Astrocyte of the spinal cord (primary cell): ENCODE results near the gene ASS1.

Experiments used
- DNase-seq: peaks from one replicate; pipeline ENCODE4 v3.0.0; 2011; ENCODE audit warnings: low read depth, low spot score
- H3K4me3 ChIP-seq: 2 replicates; pipeline ENCODE4 v1.5.1; 2011; ENCODE audit warnings: low read depth, mild to moderate bottlenecking, low read length, moderate library complexity
- in situ Hi-C: cut with HindIII; loops from 2 replicates; pipeline ENCODE4 v1.10.0; 2017; ENCODE audit warnings: low sequenced_read_pairs
- TF ChIP-seq, protein P1 (sequence below): IDR thresholded peaks from 2 replicates; pipeline ENCODE4 v1.5.1; 2012; ENCODE audit warnings: low read depth, mild to moderate bottlenecking, low read length, inconsistent platforms

ASS1 gene

DNA sequence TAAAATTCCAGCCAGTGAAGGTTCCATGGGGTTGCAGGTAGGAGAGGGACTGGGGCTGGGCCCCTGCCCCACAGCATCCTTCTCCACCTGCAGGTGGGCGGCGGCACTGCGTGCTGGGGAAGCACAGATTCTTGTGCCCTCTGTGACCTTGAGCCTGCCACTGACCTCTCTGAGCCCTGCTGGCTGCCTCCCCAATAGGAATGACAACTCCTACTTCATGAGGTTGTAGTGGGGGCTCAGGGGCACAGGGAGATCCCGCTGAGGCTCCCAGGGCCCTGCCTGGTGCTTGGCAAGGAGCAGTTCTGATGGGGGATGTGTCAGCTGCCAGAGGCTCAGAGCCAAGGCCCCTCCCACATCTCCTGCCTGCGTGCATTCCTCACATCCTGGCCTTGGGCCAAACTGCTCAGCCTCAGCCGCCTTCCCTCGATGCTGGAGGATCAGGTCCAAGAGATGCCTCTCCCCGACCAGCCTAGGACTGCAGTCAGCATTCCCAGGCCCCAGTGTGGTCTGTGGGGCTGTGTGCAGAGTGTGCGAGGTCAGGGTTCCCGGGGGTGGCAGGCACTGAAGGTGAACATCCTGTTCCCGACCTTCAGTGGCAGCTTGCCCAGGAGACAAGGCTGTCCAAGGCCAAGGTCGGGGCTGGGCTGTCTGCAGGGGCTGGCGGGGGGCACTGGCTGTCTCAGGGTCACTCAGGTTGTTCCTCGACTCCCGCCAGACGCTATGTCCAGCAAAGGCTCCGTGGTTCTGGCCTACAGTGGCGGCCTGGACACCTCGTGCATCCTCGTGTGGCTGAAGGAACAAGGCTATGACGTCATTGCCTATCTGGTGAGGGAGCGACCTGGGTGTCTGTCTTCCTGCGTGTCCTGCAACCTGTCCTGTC, 7.0 kb downstream of the ASS1 start:
- DNase-seq: peak; percentile 95
- TF ChIP-seq, protein P1, sequence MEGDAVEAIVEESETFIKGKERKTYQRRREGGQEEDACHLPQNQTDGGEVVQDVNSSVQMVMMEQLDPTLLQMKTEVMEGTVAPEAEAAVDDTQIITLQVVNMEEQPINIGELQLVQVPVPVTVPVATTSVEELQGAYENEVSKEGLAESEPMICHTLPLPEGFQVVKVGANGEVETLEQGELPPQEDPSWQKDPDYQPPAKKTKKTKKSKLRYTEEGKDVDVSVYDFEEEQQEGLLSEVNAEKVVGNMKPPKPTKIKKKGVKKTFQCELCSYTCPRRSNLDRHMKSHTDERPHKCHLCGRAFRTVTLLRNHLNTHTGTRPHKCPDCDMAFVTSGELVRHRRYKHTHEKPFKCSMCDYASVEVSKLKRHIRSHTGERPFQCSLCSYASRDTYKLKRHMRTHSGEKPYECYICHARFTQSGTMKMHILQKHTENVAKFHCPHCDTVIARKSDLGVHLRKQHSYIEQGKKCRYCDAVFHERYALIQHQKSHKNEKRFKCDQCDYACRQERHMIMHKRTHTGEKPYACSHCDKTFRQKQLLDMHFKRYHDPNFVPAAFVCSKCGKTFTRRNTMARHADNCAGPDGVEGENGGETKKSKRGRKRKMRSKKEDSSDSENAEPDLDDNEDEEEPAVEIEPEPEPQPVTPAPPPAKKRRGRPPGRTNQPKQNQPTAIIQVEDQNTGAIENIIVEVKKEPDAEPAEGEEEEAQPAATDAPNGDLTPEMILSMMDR: peak; percentile 54
- H3K4me3 ChIP-seq: no peak overlapping the region
- in situ Hi-C loops: no loop called here

DNA sequence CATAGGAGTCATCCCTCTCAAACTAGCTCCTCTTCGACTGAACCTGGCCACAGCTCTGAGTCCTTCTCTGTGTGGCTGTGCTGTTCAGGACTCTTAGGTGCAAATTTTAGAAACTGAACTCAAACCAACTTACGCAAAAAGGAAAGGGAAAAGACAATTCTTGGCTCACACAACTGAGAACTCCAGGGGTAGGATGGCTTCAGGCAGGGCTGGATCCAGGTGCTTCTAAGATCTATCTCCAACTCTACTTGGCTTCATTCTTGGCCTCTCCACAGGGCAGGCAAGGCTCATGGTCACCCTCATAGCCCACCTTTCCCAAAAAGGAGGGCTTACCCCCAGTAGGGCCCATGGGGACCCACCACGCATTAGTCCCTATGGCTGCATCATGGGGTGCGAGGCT, 8.1 kb downstream of the ASS1 start:
- H3K4me3 ChIP-seq: no peak overlapping the region
- TF ChIP-seq, protein P1: no peak
- DNase-seq: no peak
- in situ Hi-C loops: no loop called here

DNA sequence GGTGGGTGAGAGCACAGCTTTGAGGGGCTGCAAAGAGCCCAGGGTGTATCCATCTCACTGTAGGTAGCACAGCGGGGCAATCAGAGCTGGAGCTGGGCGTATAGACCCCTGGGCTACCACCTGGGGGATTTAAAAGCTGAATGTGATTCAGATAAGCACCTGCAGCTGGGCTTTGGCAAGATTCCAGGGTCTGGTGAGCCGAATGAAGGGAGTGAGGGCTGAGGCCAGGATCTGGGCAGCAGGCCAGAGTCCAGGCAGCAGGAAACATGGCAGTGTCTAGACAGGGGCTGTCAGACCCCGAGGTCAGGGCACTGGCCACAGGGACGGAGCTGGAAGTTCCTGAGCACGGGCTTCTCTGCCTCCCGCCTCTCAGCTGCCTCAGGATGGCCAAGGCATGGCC, 8.7 kb downstream of the ASS1 start:
- TF ChIP-seq, protein P1: no peak
- H3K4me3 ChIP-seq: no peak overlapping the region
- DNase-seq: peak; percentile 51
- in situ Hi-C loops: no loop called here

DNA sequence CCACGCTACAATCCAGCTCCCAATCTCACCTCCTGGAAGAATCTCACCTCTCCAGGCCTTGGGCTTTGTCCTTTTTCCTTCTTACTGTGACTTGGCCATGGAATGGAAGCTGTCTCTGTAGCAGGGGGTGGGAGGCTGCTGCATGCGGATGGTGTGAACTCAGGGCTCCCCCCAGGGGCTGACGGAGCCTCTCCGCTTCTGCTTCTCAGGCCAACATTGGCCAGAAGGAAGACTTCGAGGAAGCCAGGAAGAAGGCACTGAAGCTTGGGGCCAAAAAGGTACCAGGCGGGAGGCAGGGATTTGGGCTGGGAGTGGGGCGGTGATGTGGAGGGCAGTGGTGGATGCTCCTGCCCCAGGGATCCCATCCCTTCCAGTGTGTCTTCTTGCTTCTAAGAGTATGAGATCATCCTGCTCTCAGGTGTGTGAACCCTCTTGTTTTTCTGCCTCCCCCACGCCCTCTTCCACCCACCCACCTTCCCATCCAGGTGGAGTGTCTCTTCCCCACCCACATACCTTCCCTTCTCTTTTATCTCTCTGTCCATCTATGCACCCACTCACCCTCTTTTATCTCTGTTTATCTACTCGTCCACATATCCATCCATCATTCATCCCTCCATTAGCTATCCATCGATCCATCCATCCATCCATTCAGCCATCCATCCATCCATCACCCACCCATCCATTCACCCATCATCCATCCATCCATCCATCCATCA, 9.5 kb downstream of the ASS1 start:
- H3K4me3 ChIP-seq: no peak overlapping the region
- no peak for DNase-seq
- in situ Hi-C loops: no loop called here
- TF ChIP-seq, protein P1: no peak

DNA sequence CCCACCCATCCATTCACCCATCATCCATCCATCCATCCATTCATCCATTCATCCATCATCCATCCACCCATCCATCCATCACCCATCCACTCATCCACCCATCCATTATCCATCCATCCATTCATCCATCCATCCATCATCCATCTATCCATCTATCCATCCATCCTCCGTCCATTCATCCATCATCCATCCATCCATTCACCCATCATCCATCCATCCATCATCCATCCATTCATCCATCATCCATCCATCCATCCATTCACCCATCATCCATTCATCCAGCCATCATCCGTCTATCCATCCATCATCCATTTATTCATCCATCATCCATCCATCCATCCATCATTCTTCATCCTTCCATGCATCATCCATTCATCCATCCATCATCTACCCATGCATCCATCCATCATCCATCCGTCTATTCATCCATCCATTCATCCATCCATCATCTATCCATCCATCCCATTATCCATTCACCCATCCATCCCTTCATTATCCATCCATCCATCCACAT, 10.1 kb downstream of the ASS1 start:
- DNase-seq: no peak
- H3K4me3 ChIP-seq: no peak overlapping the region
- in situ Hi-C loops: no loop called here
- TF ChIP-seq, protein P1: no peak

DNA sequence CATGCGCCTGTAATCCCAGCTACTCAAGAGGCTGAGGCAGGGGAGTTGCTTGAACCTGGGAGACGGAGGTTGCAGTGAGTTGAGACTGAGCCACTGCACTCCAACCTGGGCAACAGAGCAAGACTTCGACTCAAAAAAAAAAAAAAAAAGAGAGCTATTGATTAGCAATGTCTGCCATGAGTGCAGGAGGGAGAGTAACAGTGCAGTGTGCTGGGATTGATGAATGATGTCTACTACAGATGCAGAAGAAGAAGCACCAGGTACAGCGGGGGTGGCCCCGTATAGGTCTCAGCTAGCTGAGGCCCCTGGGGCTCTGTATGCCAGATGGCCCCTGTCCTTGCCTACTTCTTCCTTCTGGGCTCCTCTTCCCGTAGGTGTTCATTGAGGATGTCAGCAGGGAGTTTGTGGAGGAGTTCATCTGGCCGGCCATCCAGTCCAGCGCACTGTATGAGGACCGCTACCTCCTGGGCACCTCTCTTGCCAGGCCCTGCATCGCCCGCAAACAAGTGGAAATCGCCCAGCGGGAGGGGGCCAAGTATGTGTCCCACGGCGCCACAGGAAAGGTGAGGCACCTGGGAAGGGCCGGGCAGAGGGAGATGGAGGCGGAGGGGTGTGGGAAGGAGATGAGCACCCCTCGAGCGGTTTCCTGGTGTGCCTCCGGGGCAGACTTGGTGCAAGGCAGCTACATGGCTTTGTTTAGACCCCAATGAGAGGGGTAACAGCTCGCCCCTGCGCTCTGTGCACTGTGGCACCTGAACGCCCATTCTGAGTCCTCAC, 13.5 kb downstream of the ASS1 start:
- no peak for DNase-seq
- in situ Hi-C loops: no loop called here
- H3K4me3 ChIP-seq: no peak overlapping the region
- TF ChIP-seq, protein P1: no peak
